GM12878 (cell line): ENCODE data around the gene GSK3A.

Experiments used
- ASH2L ChIP-seq: fragments of 300-600, 200-600 bp; sonication (generic); IDR thresholded peaks from 2 replicates; pipeline ENCODE4 v1.6.1; 2017; ENCODE audit warnings: low read depth, mild to moderate bottlenecking, borderline replicate concordance
- ETV6 ChIP-seq, 2 experiments: fragments of 450-650 bp in 1 of 2; IDR thresholded peaks in 1 of 2; conservative IDR thresholded peaks in 1 of 2; 2 replicates each; pipeline ENCODE4 v1.6.1; 2014; ENCODE audit warnings: antibody characterized with exemption in 1 of 2, borderline replicate concordance in 1 of 2, low read depth in 1 of 2, mild to moderate bottlenecking in 1 of 2, moderate library complexity in 1 of 2
- EZH2 ChIP-seq: IDR thresholded peaks from 2 replicates; pipeline ENCODE4 v1.6.1; 2012; ENCODE audit warnings: low read depth, mild to moderate bottlenecking, control low read depth, inconsistent platforms, low read length, borderline replicate concordance; ENCODE audit not compliant: control insufficient read depth
- MEF2A ChIP-seq: IDR thresholded peaks from 2 replicates; pipeline ENCODE4 v1.6.1; 2011; ENCODE audit warnings: low read depth, mild to moderate bottlenecking, low read length, moderate library complexity; ENCODE audit not compliant: insufficient read depth
- POLR2A ChIP-seq: IDR thresholded peaks from 2 replicates; pipeline ENCODE4 v1.6.1; 2011; ENCODE audit warnings: low read depth, mild to moderate bottlenecking, low read length
- RAD51 ChIP-seq: fragments of 450-650 bp; IDR thresholded peaks from 2 replicates; pipeline ENCODE4 v1.6.1; 2016; ENCODE audit warnings: moderate library complexity, mild to moderate bottlenecking, inconsistent platforms
- RB1 ChIP-seq: fragments of 450-650 bp; formaldehyde crosslinking; IDR thresholded peaks from 2 replicates; pipeline ENCODE4 v1.6.1; 2017; ENCODE audit warnings: mild to moderate bottlenecking, borderline replicate concordance
- TARDBP ChIP-seq: IDR thresholded peaks from 2 replicates; pipeline ENCODE4 v1.6.1; 2016; ENCODE audit warnings: borderline replicate concordance
- TCF12 ChIP-seq: IDR thresholded peaks from 2 replicates; pipeline ENCODE4 v1.6.1; 2011; ENCODE audit warnings: low read depth, mild to moderate bottlenecking, low read length
- TF ChIP-seq, protein P1 (sequence below): IDR thresholded peaks from 2 replicates; pipeline ENCODE4 v1.6.1; 2012; ENCODE audit warnings: low read depth, low read length, improper control_type of control experiment
- TF ChIP-seq, protein P2 (sequence below): fragments of 450-650 bp; formaldehyde crosslinking; IDR thresholded peaks from 2 replicates; pipeline ENCODE4 v1.4.0; 2022; ENCODE audit warnings: mild to moderate bottlenecking, moderate library complexity
- TF ChIP-seq, protein P3 (sequence below): IDR thresholded peaks from 2 replicates; pipeline ENCODE4 v1.6.1; 2012; ENCODE audit warnings: low read depth, low read length, improper control_type of control experiment
- TF ChIP-seq, protein P4 (sequence below): fragments of 450-650 bp; formaldehyde crosslinking; IDR thresholded peaks from 2 replicates; pipeline ENCODE4 v1.5.0; 2022; ENCODE audit warnings: mild to moderate bottlenecking, missing genetic modification characterization

DNA sequence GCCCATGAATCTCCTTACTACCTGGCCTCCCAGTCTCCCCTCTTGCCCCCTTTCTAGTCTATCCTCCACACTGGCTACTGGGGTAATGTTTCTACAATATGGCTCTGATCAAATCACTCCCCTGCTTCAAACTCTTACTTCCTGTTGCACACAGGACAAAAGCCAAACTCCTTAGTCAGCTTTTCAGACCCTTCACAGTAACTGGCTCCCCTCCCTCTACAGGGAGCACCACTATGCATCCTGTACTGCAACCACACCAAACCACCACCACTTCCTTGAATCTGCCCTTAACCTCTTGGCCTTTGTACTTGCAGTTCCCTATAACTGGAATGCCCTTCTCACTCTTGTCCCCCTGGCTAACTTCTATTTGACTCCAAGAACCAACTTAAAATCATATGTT lies 57.1 kb downstream of the GSK3A start:
- TF ChIP-seq ASH2L, result no peak
- TF ChIP-seq EZH2, result no peak
- TF ChIP-seq, protein P1, sequence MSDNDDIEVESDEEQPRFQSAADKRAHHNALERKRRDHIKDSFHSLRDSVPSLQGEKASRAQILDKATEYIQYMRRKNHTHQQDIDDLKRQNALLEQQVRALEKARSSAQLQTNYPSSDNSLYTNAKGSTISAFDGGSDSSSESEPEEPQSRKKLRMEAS, result no peak
- no peak for TF ChIP-seq ETV6 (conservative IDR thresholded peaks at IDR 0.05 in 1 of 2, IDR thresholded peaks at IDR 0.05 in 1 of 2; ENCODE audit: borderline replicate concordance in 1 of 2, low read depth in 1 of 2)
- TF ChIP-seq RAD51, result no peak
- no peak for TF ChIP-seq POLR2A
- TF ChIP-seq, protein P2, sequence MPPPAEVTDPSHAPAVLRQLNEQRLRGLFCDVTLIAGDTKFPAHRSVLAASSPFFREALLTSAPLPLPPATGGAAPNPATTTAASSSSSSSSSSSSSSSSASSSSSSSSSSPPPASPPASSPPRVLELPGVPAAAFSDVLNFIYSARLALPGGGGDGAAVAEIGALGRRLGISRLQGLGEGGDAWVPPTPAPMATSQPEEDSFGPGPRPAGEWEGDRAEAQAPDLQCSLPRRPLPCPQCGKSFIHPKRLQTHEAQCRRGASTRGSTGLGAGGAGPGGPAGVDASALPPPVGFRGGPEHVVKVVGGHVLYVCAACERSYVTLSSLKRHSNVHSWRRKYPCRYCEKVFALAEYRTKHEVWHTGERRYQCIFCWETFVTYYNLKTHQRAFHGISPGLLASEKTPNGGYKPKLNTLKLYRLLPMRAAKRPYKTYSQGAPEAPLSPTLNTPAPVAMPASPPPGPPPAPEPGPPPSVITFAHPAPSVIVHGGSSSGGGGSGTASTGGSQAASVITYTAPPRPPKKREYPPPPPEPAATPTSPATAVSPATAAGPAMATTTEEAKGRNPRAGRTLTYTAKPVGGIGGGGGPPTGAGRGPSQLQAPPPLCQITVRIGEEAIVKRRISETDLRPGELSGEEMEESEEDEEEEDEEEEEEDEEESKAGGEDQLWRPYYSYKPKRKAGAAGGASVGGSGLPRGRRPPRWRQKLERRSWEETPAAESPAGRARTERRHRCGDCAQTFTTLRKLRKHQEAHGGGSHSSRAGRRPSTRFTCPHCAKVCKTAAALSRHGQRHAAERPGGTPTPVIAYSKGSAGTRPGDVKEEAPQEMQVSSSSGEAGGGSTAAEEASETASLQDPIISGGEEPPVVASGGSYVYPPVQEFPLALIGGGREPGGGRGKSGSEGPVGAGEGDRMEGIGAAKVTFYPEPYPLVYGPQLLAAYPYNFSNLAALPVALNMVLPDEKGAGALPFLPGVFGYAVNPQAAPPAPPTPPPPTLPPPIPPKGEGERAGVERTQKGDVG (CRISPR knock-in tag), result no peak
- no peak for TF ChIP-seq RB1
- TF ChIP-seq MEF2A, result no peak
- TF ChIP-seq TCF12, result no peak
- TF ChIP-seq TARDBP, result no peak
- TF ChIP-seq, protein P3, sequence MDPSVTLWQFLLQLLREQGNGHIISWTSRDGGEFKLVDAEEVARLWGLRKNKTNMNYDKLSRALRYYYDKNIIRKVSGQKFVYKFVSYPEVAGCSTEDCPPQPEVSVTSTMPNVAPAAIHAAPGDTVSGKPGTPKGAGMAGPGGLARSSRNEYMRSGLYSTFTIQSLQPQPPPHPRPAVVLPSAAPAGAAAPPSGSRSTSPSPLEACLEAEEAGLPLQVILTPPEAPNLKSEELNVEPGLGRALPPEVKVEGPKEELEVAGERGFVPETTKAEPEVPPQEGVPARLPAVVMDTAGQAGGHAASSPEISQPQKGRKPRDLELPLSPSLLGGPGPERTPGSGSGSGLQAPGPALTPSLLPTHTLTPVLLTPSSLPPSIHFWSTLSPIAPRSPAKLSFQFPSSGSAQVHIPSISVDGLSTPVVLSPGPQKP, result no peak
- TF ChIP-seq, protein P4, sequence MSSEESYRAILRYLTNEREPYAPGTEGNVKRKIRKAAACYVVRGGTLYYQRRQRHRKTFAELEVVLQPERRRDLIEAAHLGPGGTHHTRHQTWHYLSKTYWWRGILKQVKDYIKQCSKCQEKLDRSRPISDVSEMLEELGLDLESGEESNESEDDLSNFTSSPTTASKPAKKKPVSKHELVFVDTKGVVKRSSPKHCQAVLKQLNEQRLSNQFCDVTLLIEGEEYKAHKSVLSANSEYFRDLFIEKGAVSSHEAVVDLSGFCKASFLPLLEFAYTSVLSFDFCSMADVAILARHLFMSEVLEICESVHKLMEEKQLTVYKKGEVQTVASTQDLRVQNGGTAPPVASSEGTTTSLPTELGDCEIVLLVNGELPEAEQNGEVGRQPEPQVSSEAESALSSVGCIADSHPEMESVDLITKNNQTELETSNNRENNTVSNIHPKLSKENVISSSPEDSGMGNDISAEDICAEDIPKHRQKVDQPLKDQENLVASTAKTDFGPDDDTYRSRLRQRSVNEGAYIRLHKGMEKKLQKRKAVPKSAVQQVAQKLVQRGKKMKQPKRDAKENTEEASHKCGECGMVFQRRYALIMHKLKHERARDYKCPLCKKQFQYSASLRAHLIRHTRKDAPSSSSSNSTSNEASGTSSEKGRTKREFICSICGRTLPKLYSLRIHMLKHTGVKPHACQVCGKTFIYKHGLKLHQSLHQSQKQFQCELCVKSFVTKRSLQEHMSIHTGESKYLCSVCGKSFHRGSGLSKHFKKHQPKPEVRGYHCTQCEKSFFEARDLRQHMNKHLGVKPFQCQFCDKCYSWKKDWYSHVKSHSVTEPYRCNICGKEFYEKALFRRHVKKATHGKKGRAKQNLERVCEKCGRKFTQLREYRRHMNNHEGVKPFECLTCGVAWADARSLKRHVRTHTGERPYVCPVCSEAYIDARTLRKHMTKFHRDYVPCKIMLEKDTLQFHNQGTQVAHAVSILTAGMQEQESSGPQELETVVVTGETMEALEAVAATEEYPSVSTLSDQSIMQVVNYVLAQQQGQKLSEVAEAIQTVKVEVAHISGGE (CRISPR knock-in tag), result no peak
